ENCODE data around the gene RPRD1B. TPM values are rescaled to one million over a fixed set of nuclear protein-coding genes. Genes with fewer than 3 reads are reported as not detected.

Gene RPRD1B
- total RNA-seq, 5 donors from 2014 or later (not counting 1 experiment from before 2014, with no cell fraction given): 38.3 to 46.6 (median 40.5) TPM

DNA sequence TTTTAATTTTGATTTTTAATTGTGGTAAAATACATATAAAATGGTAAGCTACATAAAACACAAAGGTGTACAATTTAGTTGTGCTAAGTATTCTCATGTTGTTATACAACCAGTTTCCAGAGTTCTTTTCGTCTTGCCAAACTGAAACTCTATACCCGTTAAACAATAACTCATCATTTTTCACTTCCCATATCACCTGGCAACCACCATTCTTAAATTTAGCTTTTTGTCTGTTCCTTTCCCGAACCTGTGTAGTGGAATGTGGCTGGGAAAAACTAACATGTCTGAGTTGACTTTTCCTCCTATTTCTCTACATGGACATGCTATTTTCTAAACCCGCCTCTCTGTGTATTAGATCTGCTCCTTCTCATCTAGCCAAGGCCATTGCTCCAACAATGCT lies 27.6 kb downstream of the RPRD1B start:
- peaks cover 15 to 87% of the 10 kb centered on the region in 2 donors for H3K36me3 ChIP-seq (ENCODE audit: control insufficient read depth in 2 of 2, extremely low read depth in 1 of 2, insufficient read depth in 1 of 2, low read length in 1 of 2)
- POLR2A ChIA-PET: no interaction called here
- no CpG with 5 or more reads among the region's 4 CpGs for WGBS (ENCODE audit: insufficient coverage)

DNA sequence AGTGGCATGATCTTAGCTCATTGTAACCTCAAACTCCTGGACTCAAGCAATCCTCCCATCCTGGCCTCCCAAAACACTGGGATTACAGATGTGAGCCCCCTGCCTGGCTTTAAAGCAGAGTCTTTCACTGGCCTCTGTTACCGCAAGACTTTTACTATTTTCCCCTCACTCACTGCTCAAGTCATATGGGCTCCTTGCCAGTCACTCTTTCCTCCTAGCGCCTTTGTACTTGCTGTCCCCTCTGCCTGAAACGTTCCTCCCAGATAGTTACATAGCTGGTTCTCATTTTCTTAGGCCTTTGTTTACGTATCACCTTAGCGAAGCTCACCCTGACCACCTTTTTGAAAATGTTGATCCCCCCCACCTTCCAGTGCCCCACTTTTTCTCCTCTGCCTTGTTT lies 29.3 kb downstream of the RPRD1B start:
- ChIA-PET POLR2A (no interaction called here), CTCF (interaction anchor here in 1 of 2 donors (0.8 kb wide), 1 partner anchor 158 kb away, joined by 3 read pairs; no protein-coding TSS in a partner anchor)
- Mint-ChIP-seq H3K4me1 (no peaks in the 10 kb centered on the region), H3K9me3 (no peaks in the 10 kb centered on the region), H3K36me3 (peaks cover 50% of the 10 kb centered on the region), H3K27ac (no peak overlapping the region), H3K27me3 (no peaks in the 10 kb centered on the region), H3K4me3 (no peak overlapping the region)
- Histone ChIP-seq H3K4me3 (ENCODE audit: control insufficient read depth in 1 of 2, extremely low read depth in 1 of 2, low read length in 1 of 2) (no peak overlapping the region), H3K27ac (ENCODE audit: low read length) (no peak overlapping the region), H3K9me3 (no peaks in the 10 kb centered on the region), H3K27me3 (replicated peaks in 1 of 2; ENCODE audit: control insufficient read depth in 2 of 2, extremely low read depth in 1 of 2, insufficient read depth in 2 of 2, low read length in 1 of 2) (no peaks in the 10 kb centered on the region), H3K36me3 (ENCODE audit: control insufficient read depth in 2 of 2, extremely low read depth in 1 of 2, insufficient read depth in 1 of 2, low read length in 1 of 2) (peaks cover 15 to 90% of the 10 kb centered on the region in 2 donors), H3K4me1 (ENCODE audit: control insufficient read depth in 1 of 2, extremely low read depth in 1 of 2, insufficient read depth in 2 of 2, low read length in 2 of 2) (no peaks in the 10 kb centered on the region)
- WGBS (ENCODE audit: insufficient coverage): 97% methylated on average over 4 of the region's 5 CpGs
- ATAC-seq (replicated peaks in 1 of 4): no peak
- no peak for DNase-seq

More for the DNA sequence above, 27.6 kb downstream of the RPRD1B start:
- Histone ChIP-seq H3K4me1 (ENCODE audit: control insufficient read depth in 1 of 2, extremely low read depth in 1 of 2, insufficient read depth in 2 of 2, low read length in 2 of 2) (no peaks in the 10 kb centered on the region), H3K4me3 (ENCODE audit: control insufficient read depth in 1 of 2, extremely low read depth in 1 of 2, low read length in 1 of 2) (no peak overlapping the region), H3K9me3 (no peaks in the 10 kb centered on the region), H3K27me3 (replicated peaks in 1 of 2; ENCODE audit: control insufficient read depth in 2 of 2, extremely low read depth in 1 of 2, insufficient read depth in 2 of 2, low read length in 1 of 2) (no peaks in the 10 kb centered on the region), H3K27ac (ENCODE audit: low read length) (no peak overlapping the region)
- H3K27me3 Mint-ChIP-seq: no peaks in the 10 kb centered on the region
- H3K4me1 Mint-ChIP-seq: peaks cover 7 to 13% (median 11%) of the 10 kb centered on the region in 3 donors
- H3K4me3 Mint-ChIP-seq: no peak overlapping the region
- ATAC-seq (replicated peaks in 1 of 4): no peak
- CTCF ChIA-PET: interaction anchor here in 1 of 2 donors (0.7 to 1.2 kb wide), 2 partner anchors 34 to 160 kb away, joined by 3 to 8 read pairs; no protein-coding TSS in a partner anchor
- DNase-seq: no peak
- H3K36me3 Mint-ChIP-seq: peaks cover 39% of the 10 kb centered on the region
- H3K9me3 Mint-ChIP-seq: no peaks in the 10 kb centered on the region
- H3K27ac Mint-ChIP-seq: no peak overlapping the region

DNA sequence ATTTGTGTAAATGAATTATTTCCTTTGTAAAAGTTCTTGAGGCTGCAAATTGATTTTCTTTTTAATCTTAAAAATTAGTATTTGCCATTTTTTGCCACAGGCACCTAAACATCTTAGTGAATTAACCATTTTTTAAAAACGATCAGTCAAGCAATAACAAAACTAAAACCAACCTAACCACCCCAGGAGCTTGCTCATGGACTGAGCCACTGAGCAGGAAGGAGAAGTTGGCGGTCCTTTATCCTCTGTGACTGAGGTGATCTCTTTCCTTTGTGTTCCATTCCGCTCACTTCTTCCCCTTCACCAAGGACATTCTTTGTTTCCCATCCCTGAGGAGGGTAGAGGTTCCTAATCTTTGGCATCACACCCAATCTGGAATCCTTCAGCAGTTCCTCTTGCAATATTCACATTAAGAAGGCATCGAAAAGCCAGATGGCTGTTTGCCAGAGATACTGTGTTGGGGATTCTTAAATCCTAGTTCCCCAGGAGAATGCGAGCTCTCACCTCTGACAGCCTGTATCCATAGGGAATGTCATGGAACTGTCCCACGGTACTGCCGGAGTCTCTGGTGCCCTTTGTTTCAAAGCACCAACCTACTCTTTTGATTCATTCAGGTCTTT lies 30.5 kb downstream of the RPRD1B start:
- ATAC-seq (replicated peaks in 1 of 4) (no peak), DNase-seq (no peak)
- no peaks in the 10 kb centered on the region for H3K9me3 ChIP-seq
- no peaks in the 10 kb centered on the region for H3K27me3 ChIP-seq (replicated peaks in 1 of 2; ENCODE audit: control insufficient read depth in 2 of 2, extremely low read depth in 1 of 2, insufficient read depth in 2 of 2, low read length in 1 of 2)
- H3K4me1 Mint-ChIP-seq: no peaks in the 10 kb centered on the region
- peaks cover 56% of the 10 kb centered on the region for H3K36me3 Mint-ChIP-seq
- no CpG with 5 or more reads among the region's 7 CpGs for WGBS (ENCODE audit: insufficient coverage)
- ChIA-PET POLR2A (interaction anchor here in 1 of 2 donors (0.9 kb wide), 1 partner anchor 439 kb away, joined by 10 read pairs; no protein-coding TSS in a partner anchor), CTCF (interaction anchor here (0.7 to 1.0 kb wide), 2 partner anchors 9 to 109 kb away, joined by 3 read pairs; no protein-coding TSS in a partner anchor)
- H3K4me3 ChIP-seq (ENCODE audit: control insufficient read depth in 1 of 2, extremely low read depth in 1 of 2, low read length in 1 of 2): no peak overlapping the region
- no peaks in the 10 kb centered on the region for H3K4me1 ChIP-seq (ENCODE audit: control insufficient read depth in 1 of 2, extremely low read depth in 1 of 2, insufficient read depth in 2 of 2, low read length in 2 of 2)
- no peak overlapping the region for H3K27ac ChIP-seq (ENCODE audit: low read length)
- no peak overlapping the region for H3K4me3 Mint-ChIP-seq
- no peaks in the 10 kb centered on the region for H3K9me3 Mint-ChIP-seq
- no peak overlapping the region for H3K27ac Mint-ChIP-seq
- H3K27me3 Mint-ChIP-seq: no peaks in the 10 kb centered on the region
- H3K36me3 ChIP-seq (ENCODE audit: control insufficient read depth in 2 of 2, extremely low read depth in 1 of 2, insufficient read depth in 1 of 2, low read length in 1 of 2): peaks cover 21 to 84% of the 10 kb centered on the region in 2 donors

DNA sequence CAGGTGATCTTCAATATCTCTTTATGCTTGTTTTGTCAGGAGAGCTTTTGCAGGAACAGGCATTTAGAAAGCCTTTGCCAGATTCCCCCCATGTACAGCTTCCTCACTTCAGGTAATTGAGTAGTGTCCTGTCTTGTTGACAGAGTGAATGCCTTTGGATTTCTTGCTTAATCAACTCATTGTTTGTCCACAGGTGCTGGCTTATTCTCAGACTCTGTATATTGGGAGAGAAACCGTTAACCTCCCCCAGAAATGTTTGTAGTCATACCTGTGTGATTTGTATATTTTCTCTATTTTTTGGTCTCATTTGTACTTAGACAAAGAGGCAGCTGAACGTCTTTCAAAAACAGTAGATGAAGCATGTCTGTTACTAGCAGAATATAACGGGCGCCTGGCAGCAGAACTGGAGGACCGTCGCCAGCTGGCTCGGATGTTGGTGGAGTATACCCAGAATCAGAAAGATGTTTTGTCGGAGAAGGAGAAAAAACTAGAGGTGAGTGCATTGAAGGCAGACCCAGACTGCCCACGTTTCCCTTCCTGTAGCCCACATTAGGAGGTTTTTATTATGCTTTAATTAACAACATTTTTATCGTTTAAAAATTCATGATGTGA lies 32.3 kb downstream of the RPRD1B start:
- Histone ChIP-seq H3K27me3 (replicated peaks in 1 of 2; ENCODE audit: control insufficient read depth in 2 of 2, extremely low read depth in 1 of 2, insufficient read depth in 2 of 2, low read length in 1 of 2) (no peaks in the 10 kb centered on the region), H3K4me3 (ENCODE audit: control insufficient read depth in 1 of 2, extremely low read depth in 1 of 2, low read length in 1 of 2) (no peak overlapping the region), H3K4me1 (ENCODE audit: control insufficient read depth in 1 of 2, extremely low read depth in 1 of 2, insufficient read depth in 2 of 2, low read length in 2 of 2) (no peaks in the 10 kb centered on the region), H3K9me3 (no peaks in the 10 kb centered on the region), H3K27ac (ENCODE audit: low read length) (no peak overlapping the region), H3K36me3 (ENCODE audit: control insufficient read depth in 2 of 2, extremely low read depth in 1 of 2, insufficient read depth in 1 of 2, low read length in 1 of 2) (peaks cover 14 to 75% of the 10 kb centered on the region in 2 donors)
- Mint-ChIP-seq H3K4me3 (no peak overlapping the region), H3K36me3 (peaks cover 52% of the 10 kb centered on the region), H3K27ac (no peak overlapping the region), H3K4me1 (no peaks in the 10 kb centered on the region), H3K9me3 (peaks cover 0 to 5% (median 0%) of the 10 kb centered on the region in 3 donors), H3K27me3 (no peaks in the 10 kb centered on the region)
- ATAC-seq (replicated peaks in 1 of 4): no peak
- WGBS (ENCODE audit: insufficient coverage): 100% methylated on average over 5 of the region's 10 CpGs
- CTCF ChIA-PET: no interaction called here
- no peak for DNase-seq
- POLR2A ChIA-PET: no interaction called here

DNA sequence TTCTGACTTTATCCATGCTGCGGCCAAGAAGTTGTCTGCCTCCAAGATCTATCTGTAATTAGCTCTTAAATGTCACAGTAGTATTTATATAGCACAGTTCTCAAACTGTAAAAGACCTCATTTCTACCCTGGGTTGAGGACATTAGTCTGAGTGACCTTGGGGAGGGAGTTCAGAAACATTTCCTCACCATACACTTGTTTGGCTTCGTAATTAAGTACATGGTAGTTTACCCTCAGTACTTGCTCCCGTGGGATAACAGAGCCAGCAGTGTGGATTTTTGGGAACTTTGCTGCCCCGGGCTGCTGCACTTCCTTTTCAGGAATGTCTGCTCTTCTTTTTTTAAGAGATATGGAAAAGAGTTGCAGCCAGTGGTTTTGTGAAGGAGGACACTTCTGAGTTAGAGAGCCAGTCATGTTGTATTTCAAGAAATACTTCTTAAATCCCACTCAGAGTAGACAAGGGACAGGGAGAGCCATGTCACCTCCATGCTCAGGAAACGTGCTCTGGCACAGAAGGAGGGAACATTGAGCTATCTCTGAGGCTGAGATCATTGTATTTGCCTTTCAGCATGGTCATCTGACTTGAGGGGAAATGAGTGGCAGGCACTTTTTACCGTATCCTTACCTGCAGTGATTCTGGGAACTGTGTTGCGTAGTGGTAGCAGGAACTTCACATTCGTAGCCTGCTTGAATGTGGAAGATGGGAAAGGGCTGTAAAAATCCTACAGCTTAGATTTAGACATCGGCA lies 33.6 kb downstream of the RPRD1B start:
- H3K4me3 ChIP-seq (ENCODE audit: control insufficient read depth in 1 of 2, extremely low read depth in 1 of 2, low read length in 1 of 2): no peak overlapping the region
- no peak overlapping the region for H3K27ac ChIP-seq (ENCODE audit: low read length)
- Mint-ChIP-seq H3K4me1 (peaks cover 0 to 2% (median 0%) of the 10 kb centered on the region in 3 donors), H3K27ac (no peak overlapping the region), H3K4me3 (no peak overlapping the region), H3K36me3 (peaks cover 65% of the 10 kb centered on the region), H3K9me3 (peaks cover 0 to 5% (median 0%) of the 10 kb centered on the region in 3 donors), H3K27me3 (no peaks in the 10 kb centered on the region)
- DNase-seq: no peak
- H3K27me3 ChIP-seq (replicated peaks in 1 of 2; ENCODE audit: control insufficient read depth in 2 of 2, extremely low read depth in 1 of 2, insufficient read depth in 2 of 2, low read length in 1 of 2): no peaks in the 10 kb centered on the region
- no peak for ATAC-seq (replicated peaks in 1 of 4)
- 95% methylated on average over 7 of the region's 9 CpGs for WGBS (ENCODE audit: insufficient coverage)
- ChIA-PET CTCF (interaction anchor here in 1 of 2 donors (2.0 kb wide), 1 partner anchor 154 kb away, joined by 7 read pairs; no protein-coding TSS in a partner anchor), POLR2A (no interaction called here)
- H3K36me3 ChIP-seq (ENCODE audit: control insufficient read depth in 2 of 2, extremely low read depth in 1 of 2, insufficient read depth in 1 of 2, low read length in 1 of 2): peaks cover 8 to 70% of the 10 kb centered on the region in 2 donors
- H3K9me3 ChIP-seq: no peaks in the 10 kb centered on the region
- no peaks in the 10 kb centered on the region for H3K4me1 ChIP-seq (ENCODE audit: control insufficient read depth in 1 of 2, extremely low read depth in 1 of 2, insufficient read depth in 2 of 2, low read length in 2 of 2)

DNA sequence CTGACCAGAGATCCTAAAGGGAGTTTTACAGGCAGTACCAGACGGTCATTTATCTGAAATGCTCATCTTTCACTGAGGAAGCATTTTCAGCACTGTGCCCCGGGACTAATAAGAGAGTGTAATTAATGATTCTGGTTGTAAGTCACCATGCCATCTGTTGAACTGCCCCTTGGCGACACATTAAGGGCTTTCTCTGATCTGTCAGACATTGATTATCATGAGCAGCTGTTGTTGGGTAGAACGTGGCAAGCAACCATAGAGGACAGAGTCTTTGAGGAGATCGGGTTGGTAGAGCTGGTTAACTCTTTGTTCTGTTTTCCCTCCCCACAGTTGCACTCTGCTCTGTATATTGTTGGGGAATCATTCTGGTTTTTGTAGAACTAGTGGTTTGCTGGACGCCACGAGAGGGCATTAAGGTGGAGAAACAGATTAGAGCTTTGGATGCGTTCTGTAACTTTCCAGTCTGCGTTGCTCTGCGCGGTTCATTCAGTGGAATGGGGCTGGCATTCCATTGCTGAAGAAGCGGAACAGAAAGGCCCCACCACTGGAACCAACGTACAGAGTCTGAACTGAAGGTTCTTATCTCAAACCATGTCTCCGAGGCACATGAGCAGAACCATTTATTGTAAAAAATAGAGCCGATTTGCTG lies 34.3 kb downstream of the RPRD1B start:
- 96% methylated on average over 12 of the region's 15 CpGs for WGBS (ENCODE audit: insufficient coverage)
- Histone ChIP-seq H3K4me1 (ENCODE audit: control insufficient read depth in 1 of 2, extremely low read depth in 1 of 2, insufficient read depth in 2 of 2, low read length in 2 of 2) (no peaks in the 10 kb centered on the region), H3K9me3 (no peaks in the 10 kb centered on the region), H3K27ac (ENCODE audit: low read length) (no peak overlapping the region), H3K4me3 (ENCODE audit: control insufficient read depth in 1 of 2, extremely low read depth in 1 of 2, low read length in 1 of 2) (no peak overlapping the region), H3K36me3 (ENCODE audit: control insufficient read depth in 2 of 2, extremely low read depth in 1 of 2, insufficient read depth in 1 of 2, low read length in 1 of 2) (peaks cover 5 to 69% of the 10 kb centered on the region in 2 donors), H3K27me3 (replicated peaks in 1 of 2; ENCODE audit: control insufficient read depth in 2 of 2, extremely low read depth in 1 of 2, insufficient read depth in 2 of 2, low read length in 1 of 2) (no peaks in the 10 kb centered on the region)
- H3K27me3 Mint-ChIP-seq: no peaks in the 10 kb centered on the region
- H3K27ac Mint-ChIP-seq: no peak overlapping the region
- CTCF ChIA-PET: interaction anchor here in 1 of 2 donors (2.0 kb wide), 1 partner anchor 153 kb away, joined by 7 read pairs; no protein-coding TSS in a partner anchor
- peaks cover 0 to 5% (median 0%) of the 10 kb centered on the region in 3 donors for H3K9me3 Mint-ChIP-seq
- no peak for DNase-seq
- peaks cover 72% of the 10 kb centered on the region for H3K36me3 Mint-ChIP-seq
- POLR2A ChIA-PET: no interaction called here
- H3K4me1 Mint-ChIP-seq: peaks cover 3 to 7% (median 4%) of the 10 kb centered on the region in 3 donors
- no peak for ATAC-seq (replicated peaks in 1 of 4)
- no peak overlapping the region for H3K4me3 Mint-ChIP-seq
